ENCODE results near the gene GALNT17. TPM values are rescaled to one million over a fixed set of nuclear protein-coding genes. Genes with fewer than 3 reads are reported as not detected.

The GALNT17 gene
- total RNA-seq, 2 experiments from 2014 or later: not detected

GRCh38 chr7:71334541-71334940, 202.6 kb downstream of the GALNT17 start:
- no peak overlapping the region for H3K4me3 ChIP-seq (ENCODE audit: low read length)
- H3K4me1 ChIP-seq (ENCODE audit: insufficient read depth, low read length): no peaks in the 10 kb centered on the region
- no peak overlapping the region for H3K4me3 Mint-ChIP-seq
- no peaks in the 10 kb centered on the region for H3K27me3 Mint-ChIP-seq
- H3K9me3 Mint-ChIP-seq: peaks cover 8% of the 10 kb centered on the region
- TF ChIP-seq, protein P1, sequence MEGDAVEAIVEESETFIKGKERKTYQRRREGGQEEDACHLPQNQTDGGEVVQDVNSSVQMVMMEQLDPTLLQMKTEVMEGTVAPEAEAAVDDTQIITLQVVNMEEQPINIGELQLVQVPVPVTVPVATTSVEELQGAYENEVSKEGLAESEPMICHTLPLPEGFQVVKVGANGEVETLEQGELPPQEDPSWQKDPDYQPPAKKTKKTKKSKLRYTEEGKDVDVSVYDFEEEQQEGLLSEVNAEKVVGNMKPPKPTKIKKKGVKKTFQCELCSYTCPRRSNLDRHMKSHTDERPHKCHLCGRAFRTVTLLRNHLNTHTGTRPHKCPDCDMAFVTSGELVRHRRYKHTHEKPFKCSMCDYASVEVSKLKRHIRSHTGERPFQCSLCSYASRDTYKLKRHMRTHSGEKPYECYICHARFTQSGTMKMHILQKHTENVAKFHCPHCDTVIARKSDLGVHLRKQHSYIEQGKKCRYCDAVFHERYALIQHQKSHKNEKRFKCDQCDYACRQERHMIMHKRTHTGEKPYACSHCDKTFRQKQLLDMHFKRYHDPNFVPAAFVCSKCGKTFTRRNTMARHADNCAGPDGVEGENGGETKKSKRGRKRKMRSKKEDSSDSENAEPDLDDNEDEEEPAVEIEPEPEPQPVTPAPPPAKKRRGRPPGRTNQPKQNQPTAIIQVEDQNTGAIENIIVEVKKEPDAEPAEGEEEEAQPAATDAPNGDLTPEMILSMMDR (IDR thresholded peaks at IDR 0.05): no peak
- peaks cover 0 to 20% of the 10 kb centered on the region in 2 experiments for H3K9me3 ChIP-seq (ENCODE audit: control insufficient read depth in 1 of 2, insufficient read depth in 1 of 2, low read length in 2 of 2)
- ChIA-PET POLR2A (no interaction called here), CTCF (no interaction called here)
- H3K36me3 ChIP-seq (ENCODE audit: insufficient read depth, low read length): no peaks in the 10 kb centered on the region
- H3K4me1 Mint-ChIP-seq (ENCODE audit: low read depth): no peaks in the 10 kb centered on the region
- H3K27ac Mint-ChIP-seq: no peak overlapping the region
- DNase-seq (no peak), ATAC-seq (ENCODE audit: poor library complexity) (no peak)
- intact Hi-C loops (cut with DNase I, micrococcal nuclease): no loop called here
- H3K36me3 Mint-ChIP-seq (ENCODE audit: low read depth): no peaks in the 10 kb centered on the region
- H3K27ac ChIP-seq (ENCODE audit: low read depth in 1 of 2, low read length in 2 of 2): no peak overlapping the region
- H3K27me3 ChIP-seq (ENCODE audit: control insufficient read depth in 1 of 2, insufficient read depth in 2 of 2, low read length in 2 of 2): no peaks in the 10 kb centered on the region

GRCh38 chr7:71338866-71339265, 206.9 kb downstream of the GALNT17 start:
- no peak overlapping the region for H3K4me3 Mint-ChIP-seq
- H3K27ac Mint-ChIP-seq: no peak overlapping the region
- H3K9me3 Mint-ChIP-seq: peaks cover 12% of the 10 kb centered on the region
- no peak for ATAC-seq (ENCODE audit: poor library complexity)
- TF ChIP-seq, protein P1 (IDR thresholded peaks at IDR 0.05): no peak
- intact Hi-C loops (cut with DNase I, micrococcal nuclease): no loop called here
- Histone ChIP-seq H3K27ac (ENCODE audit: low read depth in 1 of 2, low read length in 2 of 2) (no peak overlapping the region), H3K9me3 (ENCODE audit: control insufficient read depth in 1 of 2, insufficient read depth in 1 of 2, low read length in 2 of 2) (peaks cover 0 to 20% of the 10 kb centered on the region in 2 experiments), H3K4me1 (ENCODE audit: insufficient read depth, low read length) (no peaks in the 10 kb centered on the region), H3K4me3 (ENCODE audit: low read length) (no peak overlapping the region), H3K36me3 (ENCODE audit: insufficient read depth, low read length) (no peaks in the 10 kb centered on the region), H3K27me3 (ENCODE audit: control insufficient read depth in 1 of 2, insufficient read depth in 2 of 2, low read length in 2 of 2) (no peaks in the 10 kb centered on the region)
- POLR2A ChIA-PET: no interaction called here
- H3K27me3 Mint-ChIP-seq: no peaks in the 10 kb centered on the region
- H3K4me1 Mint-ChIP-seq (ENCODE audit: low read depth): no peaks in the 10 kb centered on the region
- H3K36me3 Mint-ChIP-seq (ENCODE audit: low read depth): no peaks in the 10 kb centered on the region
- CTCF ChIA-PET: no interaction called here
- no peak for DNase-seq

DNA sequence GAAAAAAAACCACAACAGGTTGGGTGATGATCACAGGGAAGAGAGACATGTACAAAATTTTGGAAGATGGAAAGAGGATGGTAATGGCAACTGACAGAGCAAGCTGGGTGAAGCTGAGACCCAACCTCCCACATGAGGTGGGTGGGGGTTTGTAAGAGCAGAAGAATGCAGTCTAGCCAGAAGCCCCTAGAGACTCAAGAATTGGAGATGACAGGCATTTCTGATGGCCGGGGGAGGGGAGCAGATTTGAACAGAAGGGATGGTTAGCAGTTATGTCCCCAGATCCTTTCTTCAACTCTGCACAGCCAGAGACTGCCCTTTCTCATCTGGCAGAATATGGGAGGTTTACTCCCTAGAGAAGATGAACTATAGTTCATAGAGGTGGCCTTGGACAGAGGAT, 208.0 kb downstream of the GALNT17 start:
- Mint-ChIP-seq H3K36me3 (ENCODE audit: low read depth) (no peaks in the 10 kb centered on the region), H3K27ac (no peak overlapping the region), H3K9me3 (peaks cover 20% of the 10 kb centered on the region), H3K4me1 (ENCODE audit: low read depth) (no peaks in the 10 kb centered on the region), H3K4me3 (no peak overlapping the region), H3K27me3 (no peaks in the 10 kb centered on the region)
- ChIA-PET CTCF (no interaction called here), POLR2A (no interaction called here)
- Histone ChIP-seq H3K27ac (ENCODE audit: low read depth in 1 of 2, low read length in 2 of 2) (no peak overlapping the region), H3K9me3 (ENCODE audit: control insufficient read depth in 1 of 2, insufficient read depth in 1 of 2, low read length in 2 of 2) (peaks cover 0 to 16% of the 10 kb centered on the region in 2 experiments), H3K36me3 (ENCODE audit: insufficient read depth, low read length) (no peaks in the 10 kb centered on the region), H3K4me3 (ENCODE audit: low read length) (no peak overlapping the region), H3K4me1 (ENCODE audit: insufficient read depth, low read length) (no peaks in the 10 kb centered on the region), H3K27me3 (ENCODE audit: control insufficient read depth in 1 of 2, insufficient read depth in 2 of 2, low read length in 2 of 2) (no peaks in the 10 kb centered on the region)
- ATAC-seq (ENCODE audit: poor library complexity) (no peak), DNase-seq (no peak)
- intact Hi-C loops (cut with DNase I, micrococcal nuclease): no loop called here
- TF ChIP-seq, protein P1 (IDR thresholded peaks at IDR 0.05): no peak
